Activated effector memory CD4-positive, alpha-beta T cell treated with Interleukin-2 at 50 U/mL for 16 hours (primary cell): Measurements from ENCODE around the gene KRTAP12-2.

Source experiments
- DNase-seq: peaks from one replicate; pipeline ENCODE4 v3.0.0-alpha.2; 2020

The KRTAP12-2 gene

GRCh38 chr21:44623575-44623974, 43.2 kb downstream of the KRTAP12-2 start:
- no peak for DNase-seq

GRCh38 chr21:44619886-44620285, 46.8 kb downstream of the KRTAP12-2 start:
- no peak for DNase-seq

GRCh38 chr21:44618909-44619308, 47.8 kb downstream of the KRTAP12-2 start:
- peak; percentile 56 for DNase-seq

GRCh38 chr21:44618504-44618903, 48.2 kb downstream of the KRTAP12-2 start:
- no peak for DNase-seq

GRCh38 chr21:44617071-44617501, 49.6 kb downstream of the KRTAP12-2 start:
- DNase-seq: no peak

GRCh38 chr21:44616591-44616926, 50.2 kb downstream of the KRTAP12-2 start:
- DNase-seq: no peak
